Duodenal mucosa (tissue), 2 donors: ENCODE results near the gene NCOA6.
"Not testable (repeated sequence)": the region's sequence is repeated elsewhere in the genome, so short reads cannot be mapped to it uniquely, and the experiment has no call there.

ENCODE experiments used
- H3K27ac ChIP-seq: one replicate; pipeline ENCODE4 v1.7.0; 2013; ENCODE audit warnings: low read depth, low read length
- H3K27me3 ChIP-seq, 2 donors: one replicate each; pipeline ENCODE4 v1.7.0; 2013; ENCODE audit warnings: low read length in 2 of 2, control low read depth in 1 of 2; ENCODE audit not compliant: insufficient read depth in 2 of 2, control insufficient read depth in 1 of 2
- H3K36me3 ChIP-seq, 2 donors: one replicate each; pipeline ENCODE4 v1.7.0; 2013; ENCODE audit warnings: low read length in 2 of 2, control low read depth in 1 of 2; ENCODE audit not compliant: insufficient read depth in 2 of 2, control insufficient read depth in 1 of 2
- H3K4me1 ChIP-seq, 2 donors: one replicate each; pipeline ENCODE4 v1.7.0; 2013; ENCODE audit warnings: low read length in 2 of 2, control low read depth in 1 of 2; ENCODE audit not compliant: insufficient read depth in 2 of 2, control insufficient read depth in 1 of 2
- H3K4me3 ChIP-seq, 2 donors: one replicate each; pipeline ENCODE4 v1.7.0; 2013; ENCODE audit warnings: low read length in 2 of 2, low read depth in 1 of 2
- H3K9ac ChIP-seq, 2 donors: one replicate each; pipeline ENCODE4 v1.7.0; 2013; ENCODE audit warnings: low read length in 2 of 2, low read depth in 1 of 2
- H3K9me3 ChIP-seq, 2 donors: one replicate each; pipeline ENCODE4 v1.7.0; 2013; ENCODE audit warnings: low read length in 2 of 2, control low read depth in 1 of 2; ENCODE audit not compliant: control insufficient read depth in 1 of 2

The NCOA6 gene

DNA sequence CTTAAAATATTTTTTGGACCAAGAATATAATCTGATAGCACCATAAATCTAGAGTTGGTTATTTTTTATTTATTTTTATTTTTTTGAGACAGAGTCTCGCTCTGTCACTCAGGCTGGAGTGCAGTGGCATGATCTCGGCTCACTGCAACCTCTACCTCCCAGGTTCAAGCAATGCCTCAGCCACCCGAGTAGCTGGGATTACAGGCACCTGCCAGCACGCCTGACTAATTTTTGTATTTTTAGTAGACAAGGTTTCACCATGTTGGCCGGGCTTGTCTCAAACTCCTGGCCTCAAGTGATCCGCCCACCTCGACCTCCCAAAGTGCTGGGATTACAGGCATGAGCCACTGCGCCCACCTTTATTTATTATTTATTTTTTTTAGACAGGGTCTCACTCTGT is 45.2 kb downstream of the NCOA6 start:
- not testable (repeated sequence) for H3K27ac ChIP-seq, H3K4me3 ChIP-seq, H3K4me1 ChIP-seq, H3K9ac ChIP-seq, H3K9me3 ChIP-seq, H3K27me3 ChIP-seq
- H3K36me3 ChIP-seq = peaks cover 17 to 31% of the 10 kb centered on the region in 2 donors

DNA sequence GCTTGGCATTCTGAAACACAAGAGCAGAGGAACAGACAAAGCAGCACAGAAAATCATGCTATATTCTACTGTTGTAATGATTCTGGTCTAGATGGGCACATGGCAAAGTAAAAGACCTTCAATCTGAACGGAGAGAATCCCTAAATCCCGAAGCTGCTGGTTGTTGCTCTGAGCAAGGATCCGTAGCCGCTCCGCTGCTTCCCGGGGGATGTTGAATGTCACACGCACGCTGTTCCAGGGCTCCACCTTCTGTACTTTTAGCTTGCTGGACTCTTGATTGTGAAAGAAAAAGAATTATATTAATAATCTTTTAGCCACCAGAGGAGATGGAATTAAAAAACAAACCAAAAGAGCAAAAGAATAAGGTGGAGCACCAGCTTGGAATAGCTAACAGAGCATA is 49.3 kb downstream of the NCOA6 start:
- H3K4me1 ChIP-seq = peaks cover 6 to 12% of the 10 kb centered on the region in 2 donors
- H3K9me3 ChIP-seq = no peaks in the 10 kb centered on the region
- H3K36me3 ChIP-seq = peaks cover 24 to 55% of the 10 kb centered on the region in 2 donors
- H3K4me3 ChIP-seq = no peak overlapping the region
- no peak overlapping the region for H3K9ac ChIP-seq
- H3K27me3 ChIP-seq = no peaks in the 10 kb centered on the region
- no peak overlapping the region for H3K27ac ChIP-seq

GRCh38 chr20:34774886-34775285 is 50.6 kb downstream of the NCOA6 start:
- no peak overlapping the region for H3K27ac ChIP-seq
- peaks cover 17 to 59% of the 10 kb centered on the region in 2 donors for H3K36me3 ChIP-seq
- H3K27me3 ChIP-seq = no peaks in the 10 kb centered on the region
- H3K9me3 ChIP-seq = no peaks in the 10 kb centered on the region
- H3K4me1 ChIP-seq = peaks cover 6 to 12% of the 10 kb centered on the region in 2 donors
- H3K9ac ChIP-seq = no peak overlapping the region
- no peak overlapping the region for H3K4me3 ChIP-seq

DNA sequence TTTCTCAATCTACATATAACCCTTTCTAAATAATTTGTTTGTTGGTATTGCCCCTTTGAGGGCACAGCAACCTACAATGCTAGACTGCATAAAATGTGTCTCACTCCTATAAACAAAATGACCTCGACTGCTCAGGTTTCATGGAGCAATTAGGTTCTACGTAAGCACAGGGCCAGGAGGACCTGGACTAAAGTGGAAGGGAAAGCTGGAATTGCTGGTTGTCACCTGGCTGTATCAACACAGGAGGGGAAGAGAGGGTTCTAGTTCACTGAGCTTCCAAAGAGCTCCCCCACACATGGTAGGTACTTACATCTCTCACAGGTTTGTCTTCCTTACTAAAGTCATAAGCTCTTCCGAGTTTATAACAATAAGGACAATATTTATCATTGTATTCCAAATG is 51.0 kb downstream of the NCOA6 start:
- no peaks in the 10 kb centered on the region for H3K9me3 ChIP-seq
- no peak overlapping the region for H3K27ac ChIP-seq
- no peak overlapping the region for H3K9ac ChIP-seq
- no peak overlapping the region for H3K4me3 ChIP-seq
- H3K36me3 ChIP-seq = peaks cover 14 to 55% of the 10 kb centered on the region in 2 donors
- peaks cover 6 to 12% of the 10 kb centered on the region in 2 donors for H3K4me1 ChIP-seq
- no peaks in the 10 kb centered on the region for H3K27me3 ChIP-seq

DNA sequence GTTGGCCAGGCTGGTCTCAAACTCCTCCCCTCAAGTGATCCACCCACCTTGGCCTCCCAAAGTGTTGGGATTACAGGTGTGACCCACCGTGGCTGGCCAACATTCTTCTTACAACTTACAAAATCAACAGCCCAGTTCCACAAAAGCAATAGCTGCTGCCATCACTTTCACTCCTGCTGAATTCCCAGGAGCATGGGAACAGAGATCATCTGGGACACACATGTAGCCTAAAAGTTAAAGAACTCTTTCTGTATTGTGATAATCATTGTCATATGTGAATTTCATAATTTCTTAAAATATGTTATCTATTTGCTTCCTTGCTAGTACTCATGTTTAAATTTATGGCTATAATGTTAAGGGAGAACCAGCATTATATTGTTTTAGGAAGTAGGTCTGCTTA is 51.7 kb downstream of the NCOA6 start:
- Histone ChIP-seq H3K9ac (no peak overlapping the region), H3K27ac (no peak overlapping the region), H3K27me3 (no peaks in the 10 kb centered on the region), H3K4me3 (no peak overlapping the region), H3K4me1 (peaks cover 6 to 12% of the 10 kb centered on the region in 2 donors), H3K36me3 (peaks cover 14 to 57% of the 10 kb centered on the region in 2 donors), H3K9me3 (no peaks in the 10 kb centered on the region)

- no peaks in the 10 kb centered on the region for H3K9me3 ChIP-seq
- no peaks in the 10 kb centered on the region for H3K27me3 ChIP-seq
- H3K36me3 ChIP-seq = peaks cover 25 to 65% of the 10 kb centered on the region in 2 donors
- H3K27ac ChIP-seq = no peak overlapping the region
- no peak overlapping the region for H3K9ac ChIP-seq
- no peak overlapping the region for H3K4me3 ChIP-seq
- H3K4me1 ChIP-seq = peaks cover 6 to 12% of the 10 kb centered on the region in 2 donors
These were observed 53.0 kb downstream of the NCOA6 start for GRCh38 chr20:34772437-34772836.

GRCh38 chr20:34771680-34772081 is 53.8 kb downstream of the NCOA6 start:
- H3K36me3 ChIP-seq = peaks cover 28 to 73% of the 10 kb centered on the region in 2 donors

GRCh38 chr20:34768096-34768495 is 57.4 kb downstream of the NCOA6 start:
- Histone ChIP-seq H3K36me3 (peaks cover 24 to 56% of the 10 kb centered on the region in 2 donors), H3K4me1 (peaks cover 6 to 16% of the 10 kb centered on the region in 2 donors), H3K27ac (no peak overlapping the region)

More at GRCh38 chr20:34771680-34772081, 53.8 kb downstream of the NCOA6 start:
- Histone ChIP-seq H3K4me3 (no peak overlapping the region), H3K27me3 (no peaks in the 10 kb centered on the region), H3K27ac (no peak overlapping the region), H3K4me1 (peaks cover 6 to 12% of the 10 kb centered on the region in 2 donors), H3K9me3 (no peaks in the 10 kb centered on the region), H3K9ac (no peak overlapping the region)

DNA sequence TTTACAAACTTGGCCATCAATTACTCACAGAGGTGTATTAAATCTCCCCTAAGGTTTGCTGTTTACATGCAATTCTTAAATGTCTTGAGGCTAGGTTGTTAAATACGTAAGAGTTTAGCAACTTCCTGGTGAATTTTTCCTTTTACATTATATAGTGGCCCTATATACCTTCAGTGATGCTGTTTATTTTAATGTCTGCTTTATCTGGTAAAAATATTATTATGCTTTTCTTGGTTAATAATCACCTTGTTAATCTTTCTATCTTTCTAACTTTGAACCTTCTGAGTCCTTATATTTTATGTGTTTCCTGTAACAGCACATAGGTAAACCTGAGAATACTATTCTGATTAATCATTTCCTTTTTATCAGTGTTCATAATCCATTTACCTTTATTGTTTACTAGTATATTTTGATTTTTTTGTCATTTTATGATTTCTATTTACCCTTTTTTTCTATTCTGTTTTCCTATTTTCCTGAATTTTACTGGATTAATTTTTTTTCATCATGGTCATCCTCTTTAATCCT is 63.4 kb downstream of the NCOA6 start:
- no peak overlapping the region for H3K4me3 ChIP-seq
- H3K9ac ChIP-seq = no peak overlapping the region
- no peaks in the 10 kb centered on the region for H3K9me3 ChIP-seq
- H3K4me1 ChIP-seq = peaks cover 0 to 14% of the 10 kb centered on the region in 2 donors
- no peak overlapping the region for H3K27ac ChIP-seq
- H3K27me3 ChIP-seq = no peaks in the 10 kb centered on the region
- H3K36me3 ChIP-seq = peaks cover 23 to 50% of the 10 kb centered on the region in 2 donors

More at GRCh38 chr20:34768096-34768495, 57.4 kb downstream of the NCOA6 start:
- H3K9me3 ChIP-seq = no peaks in the 10 kb centered on the region
- no peaks in the 10 kb centered on the region for H3K27me3 ChIP-seq
- no peak overlapping the region for H3K9ac ChIP-seq
- no peak overlapping the region for H3K4me3 ChIP-seq

DNA sequence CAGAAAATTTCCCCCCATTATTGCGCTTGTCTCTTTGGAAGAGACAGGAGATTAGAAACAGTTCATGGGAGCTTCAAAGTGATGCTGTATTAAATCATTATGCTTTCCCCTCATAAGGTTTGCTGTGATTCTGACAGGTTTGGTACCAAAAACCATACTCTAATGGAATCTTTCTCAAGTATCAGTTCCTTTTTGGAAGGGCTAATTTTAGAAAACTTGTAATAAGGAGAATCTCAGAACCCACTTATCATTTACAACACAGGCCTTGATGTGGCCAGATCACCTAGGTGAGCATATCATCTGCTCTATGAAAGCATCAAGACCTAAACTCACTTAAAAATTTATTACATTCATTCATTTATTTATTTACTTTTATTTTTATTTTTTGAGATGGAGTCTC is 70.1 kb downstream of the NCOA6 start:
- H3K4me3 ChIP-seq = no peak overlapping the region
- H3K27me3 ChIP-seq = no peaks in the 10 kb centered on the region
- peaks cover 29 to 72% of the 10 kb centered on the region in 2 donors for H3K36me3 ChIP-seq
- H3K9ac ChIP-seq = no peak overlapping the region
- no peak overlapping the region for H3K27ac ChIP-seq
- H3K4me1 ChIP-seq = no peaks in the 10 kb centered on the region
- no peaks in the 10 kb centered on the region for H3K9me3 ChIP-seq
